LNCaP clone FGC (cell line): ENCODE results near the gene APBB3.
"Not testable (repeated sequence)": the region's sequence is repeated elsewhere in the genome, so short reads cannot be mapped to it uniquely, and the experiment has no call there.

ENCODE experiments used
- DNase-seq: peaks from one replicate; pipeline ENCODE4 v3.0.0-alpha.2; 2011; ENCODE audit warnings: low read depth
- H3K4me3 ChIP-seq: 2 replicates; pipeline ENCODE4 v1.5.1; 2011; ENCODE audit warnings: mild to moderate bottlenecking, low read depth, low read length, control low read depth
- TF ChIP-seq, protein P1 (sequence below): IDR thresholded peaks from 2 replicates; pipeline ENCODE4 v1.5.1; 2012; ENCODE audit warnings: mild to moderate bottlenecking; ENCODE audit not compliant: control insufficient read depth, insufficient read depth; ENCODE audit errors: extremely low read depth

APBB3 gene

DNA sequence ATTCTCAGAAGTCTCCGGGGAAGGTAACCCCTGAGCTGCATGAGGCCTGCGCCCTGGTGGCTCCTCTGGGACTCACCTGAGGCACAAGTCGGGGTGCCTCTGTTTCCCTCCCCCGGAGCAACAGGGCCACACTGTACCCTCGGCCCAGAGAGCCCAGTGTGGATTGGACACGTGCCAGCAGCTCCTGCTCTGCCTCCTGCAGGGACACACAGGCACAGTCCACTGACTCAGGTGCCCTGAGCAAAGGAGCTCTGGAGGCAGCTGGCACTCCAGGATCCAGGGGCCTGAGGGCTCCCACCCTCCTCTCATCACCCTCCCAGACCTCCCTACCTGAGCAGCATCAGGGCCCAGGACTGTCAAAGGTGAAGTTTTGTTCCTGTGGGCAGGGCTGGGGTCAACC is 29.8 kb upstream of the APBB3 start:
- no peak for DNase-seq
- TF ChIP-seq, protein P1, sequence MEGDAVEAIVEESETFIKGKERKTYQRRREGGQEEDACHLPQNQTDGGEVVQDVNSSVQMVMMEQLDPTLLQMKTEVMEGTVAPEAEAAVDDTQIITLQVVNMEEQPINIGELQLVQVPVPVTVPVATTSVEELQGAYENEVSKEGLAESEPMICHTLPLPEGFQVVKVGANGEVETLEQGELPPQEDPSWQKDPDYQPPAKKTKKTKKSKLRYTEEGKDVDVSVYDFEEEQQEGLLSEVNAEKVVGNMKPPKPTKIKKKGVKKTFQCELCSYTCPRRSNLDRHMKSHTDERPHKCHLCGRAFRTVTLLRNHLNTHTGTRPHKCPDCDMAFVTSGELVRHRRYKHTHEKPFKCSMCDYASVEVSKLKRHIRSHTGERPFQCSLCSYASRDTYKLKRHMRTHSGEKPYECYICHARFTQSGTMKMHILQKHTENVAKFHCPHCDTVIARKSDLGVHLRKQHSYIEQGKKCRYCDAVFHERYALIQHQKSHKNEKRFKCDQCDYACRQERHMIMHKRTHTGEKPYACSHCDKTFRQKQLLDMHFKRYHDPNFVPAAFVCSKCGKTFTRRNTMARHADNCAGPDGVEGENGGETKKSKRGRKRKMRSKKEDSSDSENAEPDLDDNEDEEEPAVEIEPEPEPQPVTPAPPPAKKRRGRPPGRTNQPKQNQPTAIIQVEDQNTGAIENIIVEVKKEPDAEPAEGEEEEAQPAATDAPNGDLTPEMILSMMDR = no peak
- H3K4me3 ChIP-seq = no peak overlapping the region

- H3K4me3 ChIP-seq, DNase-seq: not testable (repeated sequence)
Measured at GRCh38 chr5:140593070-140593469, 28.7 kb upstream of the APBB3 start.

GRCh38 chr5:140591747-140592372 is 27.5 kb upstream of the APBB3 start:
- TF ChIP-seq, protein P1 = no peak
- H3K4me3 ChIP-seq = no peak overlapping the region
- DNase-seq = no peak

- no peak for DNase-seq
- no peak overlapping the region for H3K4me3 ChIP-seq
- TF ChIP-seq, protein P1 = no peak
Measured at GRCh38 chr5:140590861-140591260, 26.5 kb upstream of the APBB3 start.

DNA sequence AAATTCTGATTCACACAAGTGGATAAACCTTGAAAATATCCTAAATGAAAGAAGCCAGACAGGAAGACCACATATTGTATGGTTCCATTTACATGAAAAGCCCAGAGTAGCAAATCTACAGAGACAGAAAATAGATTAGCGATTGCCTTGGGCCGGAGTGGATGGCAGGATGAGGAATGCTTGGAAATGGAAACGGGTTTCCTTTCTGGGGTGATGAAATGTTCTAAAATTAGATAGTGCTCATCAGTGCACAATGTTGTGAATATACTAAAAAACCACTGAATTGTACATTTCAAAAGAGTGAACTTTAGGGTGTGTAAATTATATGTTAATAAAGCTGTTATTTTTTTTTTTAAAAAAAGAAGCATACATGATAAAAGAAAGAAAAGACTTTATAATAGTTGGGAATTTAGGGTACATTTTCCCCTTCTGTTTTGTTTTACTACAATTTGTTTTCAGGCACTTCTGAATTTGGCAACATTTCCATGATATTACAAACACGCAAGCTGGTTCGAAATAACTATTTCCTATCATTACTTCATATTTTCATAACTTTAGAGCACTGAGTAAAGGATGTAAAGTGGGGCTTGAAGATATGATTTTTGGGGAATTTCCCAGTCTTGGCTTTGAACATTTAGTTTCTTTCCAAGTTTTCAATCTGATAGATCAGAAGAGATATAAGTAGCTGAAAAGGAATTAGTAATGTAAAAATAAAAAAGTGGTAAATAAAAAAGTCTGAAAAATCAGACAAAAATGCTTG is 24.1 kb upstream of the APBB3 start:
- no peak for DNase-seq
- no peak overlapping the region for H3K4me3 ChIP-seq
- TF ChIP-seq, protein P1 = no peak

DNA sequence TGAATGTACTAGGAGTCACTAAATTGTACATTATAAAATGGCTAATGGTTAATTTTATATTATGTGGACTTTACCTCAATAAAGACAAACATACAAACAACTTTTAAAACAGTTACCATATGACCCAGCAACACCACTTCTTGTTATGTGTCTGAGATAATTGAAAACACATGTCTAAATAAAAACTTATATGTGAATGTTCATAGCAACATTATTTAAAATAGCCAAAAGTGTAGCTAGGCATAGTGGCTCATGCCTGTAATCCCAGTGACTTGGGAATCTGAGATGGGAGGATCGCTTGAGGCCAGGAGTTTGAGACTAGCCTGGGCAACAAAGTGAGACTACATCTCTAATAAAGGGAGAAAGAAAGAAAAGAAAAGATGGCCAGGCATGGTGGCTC is 23.1 kb upstream of the APBB3 start:
- TF ChIP-seq, protein P1 = no peak
- H3K4me3 ChIP-seq = no peak overlapping the region
- DNase-seq = no peak

GRCh38 chr5:140579188-140579747 is 14.9 kb upstream of the APBB3 start:
- DNase-seq, H3K4me3 ChIP-seq: not testable (repeated sequence)

DNA sequence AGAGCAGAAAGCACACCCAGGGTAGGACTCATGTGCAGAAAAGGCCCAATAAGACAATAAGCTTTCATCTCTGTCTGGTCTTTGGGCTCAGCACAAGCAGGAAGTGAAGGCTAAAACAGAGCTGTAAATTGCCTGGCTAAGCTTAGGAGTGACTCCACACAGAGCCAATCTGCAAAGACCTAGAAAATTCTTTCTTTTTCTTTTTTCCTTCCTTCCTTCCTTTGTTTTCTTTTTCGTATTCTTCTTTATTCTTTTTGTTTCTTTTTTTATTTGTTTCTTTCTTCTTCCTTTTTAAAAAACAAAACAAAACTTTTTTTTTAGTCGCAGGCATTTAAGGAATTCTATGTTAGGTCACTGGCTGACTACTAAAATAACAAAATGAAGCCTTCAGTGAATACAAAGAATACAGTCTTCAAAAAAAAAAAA is 12.4 kb upstream of the APBB3 start:
- H3K4me3 ChIP-seq = no peak overlapping the region
- TF ChIP-seq, protein P1 = no peak
- DNase-seq = no peak
